Esophagus muscularis mucosa (tissue), 4 donors: ENCODE results near the gene CHAF1A. TPM values are rescaled to one million over a fixed set of nuclear protein-coding genes. Genes with fewer than 3 reads are reported as not detected.

Source experiments
- DNase-seq: peaks from one replicate; pipeline ENCODE4 v3.0.0-alpha.2; 2017; ENCODE audit errors: extremely low spot score
- H3K27ac ChIP-seq, 4 donors: fragments of 200-600 bp; sonication (generic); replicated peaks in 1 of 4; 1 replicate in 3 of 4; 2 replicates in 1 of 4; pipeline ENCODE4 v1.5.1; 2016 to 2019; ENCODE audit warnings: mild to moderate bottlenecking in 1 of 4
- H3K27me3 ChIP-seq, 4 donors: fragments of 200-600 bp; sonication (generic); one replicate each; pipeline versions ENCODE4 v1.5.1 to v1.6.0; 2016 to 2019
- H3K36me3 ChIP-seq, 4 donors: fragments of 200-600 bp; sonication (generic); one replicate each; pipeline ENCODE4 v1.5.1; 2016 to 2019
- H3K4me1 ChIP-seq, 4 donors: fragments of 200-600 bp; sonication (generic); one replicate each; pipeline ENCODE4 v1.5.1; 2016 to 2019
- H3K4me3 ChIP-seq, 4 donors: fragments of 200-600 bp; sonication (generic); 1 replicate in 2 of 4; 2 replicates in 2 of 4; pipeline ENCODE4 v1.5.1; 2016 to 2019; ENCODE audit warnings: mild to moderate bottlenecking in 4 of 4, moderate library complexity in 1 of 4
- H3K9me3 ChIP-seq, 4 donors: fragments of 200-600 bp; sonication (generic); 1 replicate in 3 of 4; 2 replicates in 1 of 4; pipeline ENCODE4 v1.5.1; 2016 to 2019
- CTCF ChIP-seq, 3 experiments: fragments of 200-600 bp in 2 of 3; fragments of 450-650 bp in 1 of 3; sonication (generic) in 2 of 3; IDR thresholded peaks; one replicate each; pipeline ENCODE4 v1.5.1; 2017 to 2019; ENCODE audit warnings: antibody characterized with exemption in 3 of 3, mild to moderate bottlenecking in 2 of 3, moderate library complexity in 1 of 3
- EP300 ChIP-seq: sonication (generic); formaldehyde crosslinking; IDR thresholded peaks from one replicate; pipeline ENCODE4 v1.6.1; 2017; ENCODE audit warnings: antibody characterized with exemption
- POLR2A ChIP-seq: fragments of 450-650 bp; IDR thresholded peaks from one replicate; pipeline ENCODE4 v1.6.1; 2017; ENCODE audit warnings: antibody characterized with exemption, moderate library complexity, mild to moderate bottlenecking, low read depth
- POLR2AphosphoS5 ChIP-seq, 2 donors: sonication (generic); formaldehyde crosslinking; IDR thresholded peaks; one replicate each; pipeline ENCODE4 v1.6.1; 2017; ENCODE audit warnings: antibody characterized with exemption in 2 of 2
- WGBS: methylation state at CpG from one replicate; pipeline ENCODE4 v1.1.5; 2018; 5-methylcytosine and 5-hydroxymethylcytosine counted together
- intact Hi-C: fragments of 100-400 bp; cut with DNase I; formaldehyde crosslinking; loops from one replicate; pipeline ENCODE4 v1.15.1; 2023
- total RNA-seq, 4 donors: library from RNA; depleted of rRNA; stranded (reverse); fragments of >200 nt; gene quantifications; one replicate each; pipeline versions ENCODE4 v1.1.0 to v1.2.1, GENCODE V29; 2016

CHAF1A gene
- total RNA-seq, 4 donors from 2014 or later, result 4.6 to 14.6 (median 7.6) TPM

DNA sequence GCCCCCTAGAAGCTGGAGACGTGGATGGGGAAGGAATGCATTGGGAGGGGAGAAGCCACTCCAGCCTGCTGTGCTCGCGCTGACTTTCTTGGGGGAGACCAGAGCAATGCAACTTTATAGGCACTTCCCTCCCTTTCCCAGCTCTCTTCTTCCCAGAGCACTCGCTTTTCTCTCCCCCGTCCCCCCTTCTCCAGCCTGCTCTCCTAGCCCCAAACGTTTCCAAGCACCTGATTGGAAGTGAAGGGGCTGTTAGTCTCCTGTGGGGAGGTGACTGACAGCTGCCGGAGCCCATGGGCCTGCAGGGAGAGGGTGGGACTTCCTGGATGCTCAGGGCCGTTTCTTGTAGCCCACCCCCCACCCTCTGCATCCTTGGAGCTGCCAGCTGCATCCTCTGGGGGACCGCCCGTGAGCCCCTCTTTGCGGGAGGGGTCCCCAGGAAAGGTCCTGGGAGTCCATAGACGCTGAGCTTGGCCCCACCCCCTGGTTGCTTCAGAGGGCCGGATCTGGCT, 72.1 kb downstream of the CHAF1A start:
- TF ChIP-seq CTCF (IDR thresholded peaks at IDR 0.05) (no peak), EP300 (no peak), POLR2AphosphoS5 (IDR thresholded peaks at IDR 0.05) (no peak), POLR2A (no peak)
- Histone ChIP-seq H3K9me3 (no peaks in the 10 kb centered on the region), H3K4me1 (peaks cover 22 to 36% (median 32%) of the 10 kb centered on the region in 4 donors), H3K36me3 (peaks cover 24 to 46% (median 39%) of the 10 kb centered on the region in 4 donors), H3K4me3 (peak overlapping the region; percentile 80 to 99 (median 90)), H3K27me3 (no peaks in the 10 kb centered on the region), H3K27ac (peak overlapping the region; percentile 22 to 55 (median 43))
- intact Hi-C loops, result no loop called here
- no peak for DNase-seq
- WGBS, result 17% methylated on average over 8 of the region's 13 CpGs

DNA sequence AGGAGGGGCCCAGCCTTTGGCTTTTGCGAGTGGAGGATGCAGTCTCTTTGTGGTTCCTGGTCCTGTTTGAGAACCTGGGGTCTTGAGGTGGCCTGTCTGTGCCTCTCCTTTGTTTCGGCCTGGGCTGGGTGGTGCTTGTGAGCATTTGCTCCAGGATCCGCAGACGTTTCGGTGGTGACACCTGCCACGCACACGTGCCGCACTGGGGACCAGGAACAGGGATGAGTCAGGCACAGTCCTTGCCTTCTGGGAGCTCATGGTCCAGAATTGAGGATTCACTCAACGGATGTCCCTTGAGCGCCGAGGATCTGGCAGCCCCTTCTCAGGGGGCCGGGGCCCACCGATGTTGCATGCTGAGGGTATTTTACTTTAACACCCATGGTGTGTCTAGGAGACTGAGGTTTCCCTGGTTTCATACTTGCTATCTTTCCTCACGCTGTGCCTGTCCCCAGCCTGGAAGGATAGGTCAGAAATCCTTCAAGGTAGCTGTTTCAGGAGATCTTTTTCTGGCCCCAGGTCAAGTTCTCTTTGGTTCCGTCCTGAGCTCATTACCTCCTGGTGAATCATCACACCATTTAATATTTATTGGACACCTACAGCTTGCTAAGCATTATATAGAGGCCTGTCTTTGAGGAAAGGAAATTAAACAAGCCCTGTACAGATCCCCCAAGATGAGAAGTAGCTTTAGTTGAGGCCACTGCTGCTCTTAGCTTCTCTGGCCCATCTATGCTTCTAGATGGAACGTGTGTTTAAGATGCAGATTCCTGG, 74.8 kb downstream of the CHAF1A start:
- no peaks in the 10 kb centered on the region for H3K9me3 ChIP-seq
- H3K36me3 ChIP-seq, result peaks cover 24 to 70% (median 58%) of the 10 kb centered on the region in 4 donors
- intact Hi-C loops, result no loop called here
- H3K27me3 ChIP-seq, result no peaks in the 10 kb centered on the region
- no peak for DNase-seq
- no peak overlapping the region for H3K4me3 ChIP-seq
- no peak overlapping the region for H3K27ac ChIP-seq
- H3K4me1 ChIP-seq, result peaks cover 18 to 28% (median 27%) of the 10 kb centered on the region in 4 donors
- WGBS, result 82% methylated on average over 16 of the region's 16 CpGs
- TF ChIP-seq CTCF (IDR thresholded peaks at IDR 0.05) (no peak), EP300 (no peak), POLR2A (no peak), POLR2AphosphoS5 (IDR thresholded peaks at IDR 0.05) (no peak)

DNA sequence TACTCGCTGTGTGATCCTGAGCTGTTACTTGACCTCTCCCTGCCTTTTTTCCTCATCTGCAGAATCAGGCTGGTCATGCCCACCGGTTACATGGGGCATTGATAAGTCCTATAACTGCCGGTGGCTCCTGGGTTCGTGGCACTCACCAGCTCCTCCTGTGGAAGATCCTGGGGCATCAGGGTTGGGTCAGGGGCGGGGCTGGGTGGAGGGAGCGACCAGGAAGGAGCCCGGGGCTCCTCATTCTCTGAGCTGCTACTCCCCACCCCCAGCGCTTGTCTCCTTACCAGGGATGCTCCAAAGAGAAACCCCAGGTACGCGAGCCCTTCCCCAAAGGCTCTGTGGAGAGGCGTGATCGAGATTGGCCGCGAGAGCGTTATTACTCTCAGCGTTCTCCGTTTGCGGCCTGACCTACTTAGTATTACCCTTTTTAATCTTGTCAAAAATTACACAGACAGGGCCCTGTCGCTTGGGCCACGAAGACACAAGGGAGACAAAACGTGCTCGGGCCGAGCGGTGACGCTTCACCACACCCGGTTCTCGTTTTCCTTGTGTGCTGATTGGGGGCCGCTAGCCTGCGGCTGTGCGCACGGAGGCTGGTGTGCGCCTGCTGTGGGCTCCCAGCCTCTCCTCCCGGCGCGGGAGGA, 80.4 kb downstream of the CHAF1A start:
- intact Hi-C loops, result no loop called here
- whole genome bisulfite sequencing, result 91% methylated on average over 35 of the region's 35 CpGs
- no peaks in the 10 kb centered on the region for H3K27me3 ChIP-seq
- no peak overlapping the region for H3K27ac ChIP-seq
- H3K36me3 ChIP-seq, result peaks cover 14 to 85% (median 64%) of the 10 kb centered on the region in 4 donors
- TF ChIP-seq EP300 (no peak), POLR2A (no peak), POLR2AphosphoS5 (IDR thresholded peaks at IDR 0.05) (no peak), CTCF (IDR thresholded peaks at IDR 0.05) (no peak)
- no peaks in the 10 kb centered on the region for H3K9me3 ChIP-seq
- H3K4me3 ChIP-seq, result no peak overlapping the region
- H3K4me1 ChIP-seq, result no peaks in the 10 kb centered on the region
- DNase-seq, result no peak

DNA sequence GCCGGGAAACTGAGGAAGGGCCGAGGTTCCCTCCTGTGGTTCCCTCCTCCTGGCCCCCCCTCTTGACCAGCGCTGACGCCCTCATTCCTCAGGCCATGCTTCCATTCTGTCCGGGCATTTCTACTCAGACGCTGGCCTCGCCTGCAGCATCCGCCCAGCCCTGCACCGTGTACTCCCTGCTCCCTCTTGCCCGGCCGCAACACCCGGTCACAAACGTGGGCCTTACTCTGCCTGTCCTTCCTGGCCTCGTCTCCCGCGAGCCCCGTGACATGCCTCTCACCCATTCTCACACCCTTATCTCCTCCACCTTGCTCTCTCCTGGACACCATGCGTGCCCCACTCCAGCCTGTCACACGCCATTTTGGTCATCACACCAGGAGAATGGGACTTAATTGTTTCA, 80.9 kb downstream of the CHAF1A start:
- intact Hi-C loops, result no loop called here
- Histone ChIP-seq H3K4me1 (no peaks in the 10 kb centered on the region), H3K36me3 (peaks cover 10 to 85% (median 63%) of the 10 kb centered on the region in 4 donors), H3K27ac (no peak overlapping the region), H3K9me3 (no peaks in the 10 kb centered on the region), H3K27me3 (no peaks in the 10 kb centered on the region), H3K4me3 (no peak overlapping the region)
- DNase-seq, result no peak
- 89% methylated on average over 19 of the region's 19 CpGs for WGBS
- no peak for TF ChIP-seq EP300
- no peak for TF ChIP-seq POLR2AphosphoS5 (IDR thresholded peaks at IDR 0.05)
- no peak for TF ChIP-seq POLR2A
- no peak for TF ChIP-seq CTCF (IDR thresholded peaks at IDR 0.05)
